WTC11 (cell line): ENCODE data around the gene KANTR.

ENCODE experiments used
- CBFB ChIP-seq: sonication (generic); formaldehyde crosslinking; IDR thresholded peaks from 2 replicates; pipeline ENCODE4 v1.8.1; 2022; ENCODE audit warnings: mild to moderate bottlenecking, low read depth, missing genetic modification reagents
- CREM ChIP-seq: sonication (generic); formaldehyde crosslinking; IDR thresholded peaks from 2 replicates; pipeline ENCODE4 v1.8.1; 2022; ENCODE audit warnings: mild to moderate bottlenecking, missing genetic modification reagents, moderate library complexity
- RELA ChIP-seq: sonication (generic); formaldehyde crosslinking; IDR thresholded peaks from 2 replicates; pipeline ENCODE4 v1.8.1; 2022; ENCODE audit warnings: missing genetic modification reagents, mild to moderate bottlenecking, borderline replicate concordance
- TEAD1 ChIP-seq: sonication (generic); formaldehyde crosslinking; IDR thresholded peaks from 2 replicates; pipeline ENCODE4 v1.8.0; 2022; ENCODE audit warnings: mild to moderate bottlenecking, missing genetic modification reagents
- TF ChIP-seq, protein P1 (sequence below): fragments of 200-600 bp; IDR thresholded peaks from 2 replicates; pipeline ENCODE4 v1.8.0; 2022; ENCODE audit warnings: antibody characterized with exemption

DNA sequence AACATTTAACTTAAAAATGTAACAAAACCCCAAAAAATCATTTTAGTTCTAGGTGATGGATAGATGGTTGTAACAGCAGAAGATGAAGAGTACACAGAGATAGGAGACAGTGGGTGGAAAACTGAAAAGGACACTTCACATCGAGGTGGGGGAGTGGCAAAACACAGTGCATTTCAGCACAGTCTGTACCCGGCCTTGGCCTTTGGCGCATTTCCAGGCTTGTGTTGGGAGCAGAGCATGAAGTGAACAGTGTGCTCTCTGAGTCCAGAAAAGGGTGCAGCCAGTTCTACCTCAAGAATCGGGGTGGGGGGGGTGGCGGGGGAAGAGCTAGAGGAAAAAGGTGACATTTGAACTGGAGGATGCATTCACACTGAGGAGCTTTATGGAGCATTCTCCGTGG lies 7.5 kb upstream of the KANTR start:
- TF ChIP-seq RELA (CRISPR knock-in tag) (no peak), CBFB (no peak), TEAD1 (no peak), CREM (CRISPR knock-in tag) (no peak)
- TF ChIP-seq, protein P1, sequence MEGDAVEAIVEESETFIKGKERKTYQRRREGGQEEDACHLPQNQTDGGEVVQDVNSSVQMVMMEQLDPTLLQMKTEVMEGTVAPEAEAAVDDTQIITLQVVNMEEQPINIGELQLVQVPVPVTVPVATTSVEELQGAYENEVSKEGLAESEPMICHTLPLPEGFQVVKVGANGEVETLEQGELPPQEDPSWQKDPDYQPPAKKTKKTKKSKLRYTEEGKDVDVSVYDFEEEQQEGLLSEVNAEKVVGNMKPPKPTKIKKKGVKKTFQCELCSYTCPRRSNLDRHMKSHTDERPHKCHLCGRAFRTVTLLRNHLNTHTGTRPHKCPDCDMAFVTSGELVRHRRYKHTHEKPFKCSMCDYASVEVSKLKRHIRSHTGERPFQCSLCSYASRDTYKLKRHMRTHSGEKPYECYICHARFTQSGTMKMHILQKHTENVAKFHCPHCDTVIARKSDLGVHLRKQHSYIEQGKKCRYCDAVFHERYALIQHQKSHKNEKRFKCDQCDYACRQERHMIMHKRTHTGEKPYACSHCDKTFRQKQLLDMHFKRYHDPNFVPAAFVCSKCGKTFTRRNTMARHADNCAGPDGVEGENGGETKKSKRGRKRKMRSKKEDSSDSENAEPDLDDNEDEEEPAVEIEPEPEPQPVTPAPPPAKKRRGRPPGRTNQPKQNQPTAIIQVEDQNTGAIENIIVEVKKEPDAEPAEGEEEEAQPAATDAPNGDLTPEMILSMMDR = no peak
